ENCODE measurements around the gene ZKSCAN3.

The ZKSCAN3 gene

GRCh38 chr6:28322661-28323060 lies 27.1 kb upstream of the ZKSCAN3 start:
- POLR2A ChIA-PET = no interaction called here
- TF ChIP-seq LEF1 (IDR thresholded peaks at IDR 0.05; ENCODE audit: borderline replicate concordance) = no peak
- TF ChIP-seq ELF4 (IDR thresholded peaks at IDR 0.05) = no peak
- TF ChIP-seq CTBP1 (IDR thresholded peaks at IDR 0.05; ENCODE audit: borderline replicate concordance) = no peak
- no peak for TF ChIP-seq FOXK2 (IDR thresholded peaks at IDR 0.05)
- CTCF ChIA-PET = no interaction called here
- no peak for DNase-seq (ENCODE audit: extremely low spot score)

- ChIA-PET CTCF (no interaction called here), POLR2A (interaction anchor here (1.3 kb wide), 1 partner anchor 12 kb away, joined by 4 read pairs; the partner anchor contains the start of gene ZSCAN31)
- no peak for DNase-seq (ENCODE audit: extremely low spot score)
- TF ChIP-seq SP1 (IDR thresholded peaks at IDR 0.05) = no peak
Observed at GRCh38 chr6:28323813-28324424, 25.8 kb upstream of the ZKSCAN3 start.

- POLR2A ChIA-PET = no interaction called here
- CTCF ChIA-PET = no interaction called here
- no peak for DNase-seq (ENCODE audit: extremely low spot score)
- TF ChIP-seq L3MBTL2 (conservative IDR thresholded peaks at IDR 0.05) (no peak), LEF1 (IDR thresholded peaks at IDR 0.05; ENCODE audit: borderline replicate concordance) (no peak), SP1 (IDR thresholded peaks at IDR 0.05) (no peak), TARDBP (IDR thresholded peaks at IDR 0.05) (no peak), HDGF (IDR thresholded peaks at IDR 0.05; ENCODE audit: borderline replicate concordance) (no peak), BHLHE40 (IDR thresholded peaks at IDR 0.05; ENCODE audit: borderline replicate concordance) (no peak), PKNOX1 (IDR thresholded peaks at IDR 0.05) (no peak), FOXK2 (IDR thresholded peaks at IDR 0.05) (no peak)
Observed at GRCh38 chr6:28326371-28326948, 23.3 kb upstream of the ZKSCAN3 start.

GRCh38 chr6:28330041-28330440 lies 19.7 kb upstream of the ZKSCAN3 start:
- CTCF ChIA-PET = no interaction called here
- POLR2A ChIA-PET = no interaction called here
- TF ChIP-seq L3MBTL2 (conservative IDR thresholded peaks at IDR 0.05) (no peak), HDGF (IDR thresholded peaks at IDR 0.05; ENCODE audit: borderline replicate concordance) (no peak), LEF1 (IDR thresholded peaks at IDR 0.05; ENCODE audit: borderline replicate concordance) (no peak), SP1 (IDR thresholded peaks at IDR 0.05) (no peak), CTBP1 (IDR thresholded peaks at IDR 0.05; ENCODE audit: borderline replicate concordance) (no peak), ARNT (IDR thresholded peaks at IDR 0.05) (no peak), FOXK2 (IDR thresholded peaks at IDR 0.05) (no peak), FOXM1 (IDR thresholded peaks at IDR 0.05; ENCODE audit: borderline replicate concordance) (no peak), NFRKB (IDR thresholded peaks at IDR 0.05) (no peak), TARDBP (IDR thresholded peaks at IDR 0.05) (no peak), SUZ12 (IDR thresholded peaks at IDR 0.05) (no peak), ZNF384 (IDR thresholded peaks at IDR 0.05) (no peak), FOXA1 (IDR thresholded peaks at IDR 0.05) (no peak), BHLHE40 (IDR thresholded peaks at IDR 0.05; ENCODE audit: borderline replicate concordance) (no peak), ELF4 (IDR thresholded peaks at IDR 0.05) (no peak), PKNOX1 (IDR thresholded peaks at IDR 0.05) (no peak)
- DNase-seq (ENCODE audit: extremely low spot score) = no peak

GRCh38 chr6:28333047-28333446 lies 16.7 kb upstream of the ZKSCAN3 start:
- no peak for DNase-seq (ENCODE audit: extremely low spot score)
- ChIA-PET CTCF (no interaction called here), POLR2A (no interaction called here)
- no peak for TF ChIP-seq NFRKB (IDR thresholded peaks at IDR 0.05)
- no peak for TF ChIP-seq SUZ12 (IDR thresholded peaks at IDR 0.05)
- TF ChIP-seq FOXA1 (IDR thresholded peaks at IDR 0.05) = no peak
- TF ChIP-seq TARDBP (IDR thresholded peaks at IDR 0.05) = no peak
- no peak for TF ChIP-seq CTBP1 (IDR thresholded peaks at IDR 0.05; ENCODE audit: borderline replicate concordance)
- no peak for TF ChIP-seq PKNOX1 (IDR thresholded peaks at IDR 0.05)
- no peak for TF ChIP-seq BHLHE40 (IDR thresholded peaks at IDR 0.05; ENCODE audit: borderline replicate concordance)
- no peak for TF ChIP-seq FOXM1 (IDR thresholded peaks at IDR 0.05; ENCODE audit: borderline replicate concordance)
- TF ChIP-seq ZNF384 (IDR thresholded peaks at IDR 0.05) = no peak
- no peak for TF ChIP-seq LEF1 (IDR thresholded peaks at IDR 0.05; ENCODE audit: borderline replicate concordance)

- DNase-seq (ENCODE audit: extremely low spot score) = no peak
- POLR2A ChIA-PET = no interaction called here
- TF ChIP-seq L3MBTL2 (conservative IDR thresholded peaks at IDR 0.05) (no peak), SUZ12 (IDR thresholded peaks at IDR 0.05) (no peak), CTBP1 (IDR thresholded peaks at IDR 0.05; ENCODE audit: borderline replicate concordance) (no peak), NFRKB (IDR thresholded peaks at IDR 0.05) (no peak), ARNT (IDR thresholded peaks at IDR 0.05) (no peak), TARDBP (IDR thresholded peaks at IDR 0.05) (no peak), LEF1 (IDR thresholded peaks at IDR 0.05; ENCODE audit: borderline replicate concordance) (no peak), FOXM1 (IDR thresholded peaks at IDR 0.05; ENCODE audit: borderline replicate concordance) (no peak), ZNF384 (IDR thresholded peaks at IDR 0.05) (no peak), FOXK2 (IDR thresholded peaks at IDR 0.05) (no peak), HDGF (IDR thresholded peaks at IDR 0.05; ENCODE audit: borderline replicate concordance) (no peak), BHLHE40 (IDR thresholded peaks at IDR 0.05; ENCODE audit: borderline replicate concordance) (no peak), PKNOX1 (IDR thresholded peaks at IDR 0.05) (no peak), SP1 (IDR thresholded peaks at IDR 0.05) (no peak), ELF4 (IDR thresholded peaks at IDR 0.05) (no peak)
- CTCF ChIA-PET = interaction anchor here (0.6 kb wide), 1 partner anchor 1171 kb away, joined by 6 read pairs; no protein-coding TSS in a partner anchor
Observed at GRCh38 chr6:28333599-28334018, 16.1 kb upstream of the ZKSCAN3 start.

Measured in HEK293T (cell line).